GM18867 (cell line): ENCODE results near the gene BBX.
"Not testable (repeated sequence)": the region's sequence is repeated elsewhere in the genome, so short reads cannot be mapped to it uniquely, and the experiment has no call there.

Experiments
- ATAC-seq: cut with Tn5 transposase; IDR thresholded peaks from one replicate; pipeline ENCODE4 v1.9.1; 2021; ENCODE audit warnings: mild to moderate bottlenecking, moderate library complexity; ENCODE audit not compliant: unreplicated experiment

BBX gene

DNA sequence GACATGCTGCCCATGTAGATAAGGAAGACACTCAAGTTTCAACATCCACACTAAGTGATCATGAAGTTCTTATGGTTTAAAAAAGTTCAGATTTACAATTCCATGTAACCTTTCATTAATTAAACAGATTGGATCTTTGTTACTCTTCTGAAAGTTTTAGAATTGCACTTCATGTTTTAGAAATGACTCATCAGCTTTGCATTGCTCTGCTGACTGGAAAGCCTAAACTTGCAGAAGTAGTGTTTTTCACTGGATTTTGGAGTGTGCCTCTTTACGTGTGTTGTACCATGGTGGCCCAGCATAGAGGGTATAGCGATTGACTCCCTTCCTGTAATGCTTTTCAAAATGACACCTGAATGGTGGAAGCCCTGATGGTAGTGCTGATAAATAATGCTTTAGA lies 157.9 kb downstream of the BBX start:
- peak; percentile 56 for ATAC-seq

DNA sequence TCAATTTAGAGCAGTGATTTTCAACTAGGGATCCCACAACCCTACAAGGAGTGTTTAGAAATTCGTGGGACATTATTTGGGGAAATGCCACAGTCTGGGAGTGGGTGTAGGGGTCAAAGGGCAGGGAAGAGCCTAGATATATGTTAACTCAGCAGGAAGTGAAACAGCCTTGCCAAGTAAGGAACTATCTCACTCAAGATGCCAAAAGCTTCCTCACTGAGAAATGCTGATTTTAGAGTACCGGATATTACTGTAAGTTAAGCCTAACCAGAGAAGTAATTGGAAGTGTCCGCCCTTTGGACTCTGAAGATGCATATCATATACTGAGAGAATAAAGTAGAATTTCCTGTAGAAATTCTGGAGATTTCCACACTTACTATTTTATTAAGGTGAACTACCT lies 158.6 kb downstream of the BBX start:
- ATAC-seq: no peak

DNA sequence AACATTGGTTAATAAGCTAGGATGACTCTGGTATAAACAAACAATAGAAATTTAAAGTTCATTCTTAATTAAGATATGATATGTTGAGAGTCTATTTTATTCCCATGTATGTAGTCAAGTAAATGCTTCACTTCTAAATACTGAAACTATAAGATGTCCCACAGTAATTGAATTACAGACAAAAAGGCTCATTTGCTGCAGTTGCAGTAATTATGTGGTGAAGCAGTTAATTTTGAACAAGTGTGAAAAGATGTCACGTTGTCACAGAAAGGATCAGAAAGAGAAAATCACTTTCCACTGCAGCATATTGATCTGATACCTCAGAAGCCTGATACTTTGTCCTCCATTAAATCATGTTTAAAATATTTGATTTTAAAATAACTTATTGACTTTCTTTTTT lies 159.8 kb downstream of the BBX start:
- ATAC-seq: no peak

DNA sequence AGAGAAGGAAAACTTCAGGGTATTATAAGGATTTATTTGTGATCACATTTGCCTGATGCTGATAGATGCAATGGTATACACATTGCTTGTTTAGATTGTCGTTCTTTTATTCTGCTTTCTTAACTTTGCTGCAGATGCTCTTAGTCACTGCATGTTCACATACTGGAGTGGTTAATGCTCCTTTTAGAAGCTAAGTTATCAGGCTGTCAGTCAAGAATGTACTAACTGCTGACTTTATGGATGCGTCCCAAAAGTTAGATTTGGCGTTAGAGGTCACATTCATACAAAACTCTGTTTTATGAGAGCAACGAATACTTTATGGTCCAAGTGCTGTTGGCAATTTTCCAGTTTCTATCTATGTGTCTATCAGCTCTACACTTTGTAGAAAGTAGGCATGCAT lies 160.7 kb downstream of the BBX start:
- no peak for ATAC-seq

DNA sequence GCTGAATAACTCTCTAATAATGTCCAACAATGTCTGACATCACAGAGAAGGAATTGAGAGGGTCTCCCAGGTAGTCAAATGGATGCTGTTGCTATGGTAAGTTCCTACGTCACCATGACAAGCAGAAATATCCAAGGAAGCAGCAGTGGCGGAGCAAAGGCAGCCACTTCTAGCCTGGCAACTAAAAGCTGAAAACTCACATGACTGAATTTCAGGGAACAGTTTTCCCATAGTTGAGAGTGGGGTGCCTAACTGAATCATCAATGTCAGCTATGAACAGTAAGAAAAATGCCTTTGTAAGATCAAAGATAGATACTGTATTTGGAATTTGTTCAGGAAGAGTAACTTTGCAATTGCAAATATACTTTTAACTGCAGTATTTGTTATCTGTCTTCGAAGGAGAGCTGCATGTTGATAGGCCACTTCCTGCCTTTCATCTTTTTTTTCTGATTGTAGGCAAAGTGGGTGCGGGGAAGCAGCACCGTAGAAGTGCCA lies 161.7 kb downstream of the BBX start:
- no peak for ATAC-seq

DNA sequence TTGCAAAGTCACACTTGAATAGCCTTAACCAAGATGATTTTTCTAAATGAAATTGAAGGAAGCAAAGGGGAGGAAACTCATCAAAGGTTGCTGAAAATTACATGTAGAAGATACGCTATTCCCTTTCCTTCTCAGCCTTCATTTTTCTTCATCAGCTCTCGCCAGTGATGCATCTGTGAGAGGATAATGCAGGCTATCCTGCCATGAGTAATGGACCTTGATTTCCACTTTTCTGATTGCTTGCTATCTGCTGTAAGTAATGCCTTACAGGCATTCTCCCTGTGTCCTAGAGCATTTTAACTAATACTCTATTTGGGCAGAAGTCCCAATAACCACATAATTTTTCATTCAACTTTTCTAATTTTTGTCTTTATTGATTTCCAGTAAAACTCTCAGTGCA lies 162.6 kb downstream of the BBX start:
- ATAC-seq: no peak

DNA sequence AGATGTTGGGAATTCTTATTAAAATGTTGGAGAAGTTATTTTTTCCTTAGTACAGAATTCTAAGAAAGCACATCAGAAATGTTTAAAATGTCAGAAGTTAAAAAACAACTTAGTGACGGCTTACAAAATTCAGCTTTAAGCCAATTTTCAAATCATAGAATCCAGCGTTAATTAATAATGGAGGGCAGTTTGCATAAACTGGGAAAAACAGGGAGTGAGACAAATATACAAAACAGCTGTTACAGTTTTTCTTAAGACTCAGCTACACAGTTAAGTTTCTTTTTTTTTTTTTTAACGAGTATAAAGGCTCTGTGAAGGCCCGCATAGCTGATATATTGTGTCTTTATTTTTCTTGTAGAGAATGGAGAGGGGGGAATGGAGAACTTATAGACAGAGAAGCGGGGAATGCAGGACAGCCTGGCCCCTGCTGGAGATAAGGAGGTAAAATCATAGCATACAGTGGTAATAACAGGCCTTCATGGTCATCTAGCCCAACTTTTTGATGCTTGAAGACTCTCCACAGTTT lies 164.4 kb downstream of the BBX start:
- ATAC-seq: no peak

DNA sequence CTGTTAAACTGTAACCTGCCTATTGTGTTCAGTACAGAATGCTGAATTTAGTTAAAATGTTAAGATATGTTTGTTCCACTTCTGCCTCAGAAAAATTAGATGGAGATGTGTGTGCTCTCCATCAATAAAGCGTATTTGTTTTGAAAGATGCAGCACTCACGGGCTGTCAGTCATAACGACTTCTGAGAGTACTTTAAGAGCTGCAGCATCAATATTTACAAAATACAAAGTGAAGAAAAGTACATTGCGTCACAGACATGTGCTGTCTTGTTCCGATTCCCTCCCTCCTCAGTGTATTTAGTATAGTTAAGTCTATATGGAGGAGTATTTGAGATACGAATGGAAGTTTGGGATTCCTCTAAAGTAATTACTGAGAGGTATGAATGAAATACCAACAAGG lies 166.6 kb downstream of the BBX start:
- ATAC-seq: no peak

DNA sequence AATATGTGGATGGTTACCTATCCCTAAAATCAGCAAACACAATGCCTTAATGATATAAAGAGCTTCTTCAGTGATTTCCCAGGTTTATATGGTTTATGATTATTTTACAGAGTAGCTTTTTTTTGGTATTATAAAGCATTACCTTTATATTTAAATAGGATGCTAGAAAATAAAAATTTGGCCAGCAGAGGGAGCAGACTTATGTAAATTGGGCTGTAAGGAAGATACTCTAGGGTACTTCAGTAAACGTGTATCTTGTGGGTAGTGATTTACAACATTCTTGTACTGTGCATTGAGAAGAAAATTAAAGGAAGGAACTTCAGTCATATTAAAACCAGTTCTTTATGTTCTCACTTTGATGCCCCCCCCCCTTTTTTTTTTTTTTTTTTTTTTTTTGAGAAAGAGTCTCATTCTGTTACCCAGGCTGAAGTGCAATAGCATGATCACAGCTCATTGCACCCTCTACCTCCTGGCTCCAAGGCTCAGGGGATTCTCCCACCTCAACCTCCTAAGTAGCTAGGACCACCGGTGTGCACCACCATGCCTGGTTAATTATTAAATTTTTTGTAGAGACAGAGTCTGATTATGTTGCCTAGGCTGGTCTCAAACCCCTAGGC lies 167.9 kb downstream of the BBX start:
- peak; percentile 70 for ATAC-seq

DNA sequence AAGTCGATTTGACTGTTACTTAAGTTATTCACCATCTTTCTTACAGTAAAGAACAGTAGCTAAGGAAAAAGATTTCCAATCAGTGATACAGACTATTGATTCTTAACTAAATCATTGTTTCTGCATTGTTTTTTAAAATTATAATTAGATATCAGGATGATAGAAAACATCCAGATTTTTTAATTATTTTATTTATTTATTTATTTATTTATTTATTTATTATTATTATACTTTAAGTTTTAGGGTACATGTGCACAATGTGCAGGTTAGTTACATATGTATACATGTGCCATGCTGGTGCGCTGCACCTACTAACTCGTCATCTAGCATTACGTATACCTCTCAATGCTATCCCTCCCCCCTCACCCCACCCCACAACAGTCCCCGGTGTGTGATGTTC lies 169.2 kb downstream of the BBX start:
- not testable (repeated sequence) for ATAC-seq

DNA sequence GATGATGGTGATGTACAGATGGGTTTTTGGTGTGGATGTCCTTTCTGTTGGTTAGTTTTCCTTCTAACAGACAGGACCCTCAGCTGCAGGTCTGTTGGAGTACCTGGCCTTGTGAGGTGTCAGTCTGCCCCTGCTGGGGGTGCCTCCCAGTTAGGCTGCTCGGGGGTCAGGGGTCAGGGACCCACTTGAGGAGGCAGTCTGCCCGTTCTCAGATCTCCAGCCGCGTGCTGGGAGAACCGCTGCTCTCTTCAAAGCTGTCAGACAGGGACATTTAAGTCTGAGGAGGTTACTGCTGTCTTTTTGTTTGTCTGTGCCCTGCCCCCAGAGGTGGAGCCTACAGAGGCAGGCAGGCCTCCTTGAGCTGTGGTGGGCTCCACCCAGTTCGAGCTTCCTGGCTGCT lies 174.6 kb downstream of the BBX start:
- ATAC-seq: not testable (repeated sequence)

DNA sequence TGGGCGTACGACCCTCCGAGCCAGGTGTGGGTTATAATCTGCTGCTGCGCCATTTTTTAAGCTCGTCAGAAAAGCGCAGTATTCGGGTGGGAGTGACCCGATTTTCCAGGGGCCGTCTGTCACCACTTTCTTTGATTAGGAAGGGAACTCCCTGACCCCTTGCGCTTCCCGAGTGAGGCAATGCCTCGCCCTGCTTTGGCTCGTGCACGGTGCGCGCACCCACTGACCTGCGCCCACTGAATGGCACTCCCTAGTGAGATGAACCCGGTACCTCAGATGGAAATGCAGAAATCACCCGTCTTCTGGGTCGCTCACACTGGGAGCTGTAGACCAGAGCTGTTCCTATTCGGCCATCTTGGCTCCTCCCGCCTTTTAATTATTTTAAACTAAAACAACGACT lies 175.1 kb downstream of the BBX start:
- not testable (repeated sequence) for ATAC-seq

DNA sequence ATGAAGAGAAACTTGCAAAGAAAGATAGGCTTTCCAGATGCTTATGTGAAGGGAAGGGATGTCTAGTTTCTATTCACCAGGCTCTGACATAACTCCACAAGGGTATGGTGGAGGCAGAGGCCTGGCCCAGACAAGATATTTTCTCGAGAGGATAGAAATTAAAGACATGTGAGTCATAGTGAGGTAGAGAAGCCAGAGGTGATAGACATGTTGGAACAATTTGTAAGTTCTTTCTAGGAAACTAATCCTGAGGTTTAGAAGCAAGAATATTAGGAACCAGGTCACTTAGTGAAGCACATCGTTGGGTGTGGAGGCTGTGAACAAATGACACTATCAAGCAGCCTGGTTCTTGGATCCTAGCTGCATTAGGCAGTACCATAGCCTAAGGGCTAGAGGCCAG lies 176.9 kb downstream of the BBX start:
- ATAC-seq: no peak

DNA sequence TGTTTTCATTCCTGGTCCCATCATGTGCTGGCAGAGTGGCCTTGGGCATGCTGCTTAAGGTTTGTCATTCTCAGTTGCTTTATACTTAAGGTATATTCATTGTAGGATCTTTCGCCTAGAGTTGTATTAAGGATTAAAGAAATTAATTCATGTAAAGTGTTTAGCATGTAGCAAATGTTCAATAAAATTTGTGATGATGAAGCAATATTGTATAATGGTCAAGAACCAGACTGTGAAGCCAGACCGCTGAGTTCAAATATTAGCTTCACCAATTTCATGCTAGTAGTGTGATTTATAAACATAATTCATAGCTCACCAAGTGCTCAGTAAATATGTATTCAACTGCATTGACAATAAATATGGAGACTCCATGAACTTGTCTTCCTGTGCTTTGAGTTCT lies 178.5 kb downstream of the BBX start:
- ATAC-seq: no peak

DNA sequence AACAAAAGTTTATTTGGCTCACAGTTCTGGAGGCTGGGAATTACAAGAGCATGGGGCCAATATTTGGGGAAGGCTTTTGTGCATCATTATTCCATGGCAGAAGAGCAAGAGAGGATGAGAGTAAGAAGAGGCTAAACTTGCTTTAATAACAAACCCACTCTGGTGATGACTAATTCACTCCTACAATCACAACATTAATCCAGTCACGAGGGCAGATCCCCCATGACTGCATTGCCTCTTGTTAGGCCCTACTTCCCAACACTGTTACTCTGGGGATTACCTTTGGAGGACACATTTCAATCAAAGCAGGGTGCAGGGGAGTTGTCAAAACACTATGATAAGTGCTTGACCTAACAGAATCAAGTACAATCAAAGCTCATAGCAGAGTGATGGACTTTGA lies 181.7 kb downstream of the BBX start:
- ATAC-seq: no peak

DNA sequence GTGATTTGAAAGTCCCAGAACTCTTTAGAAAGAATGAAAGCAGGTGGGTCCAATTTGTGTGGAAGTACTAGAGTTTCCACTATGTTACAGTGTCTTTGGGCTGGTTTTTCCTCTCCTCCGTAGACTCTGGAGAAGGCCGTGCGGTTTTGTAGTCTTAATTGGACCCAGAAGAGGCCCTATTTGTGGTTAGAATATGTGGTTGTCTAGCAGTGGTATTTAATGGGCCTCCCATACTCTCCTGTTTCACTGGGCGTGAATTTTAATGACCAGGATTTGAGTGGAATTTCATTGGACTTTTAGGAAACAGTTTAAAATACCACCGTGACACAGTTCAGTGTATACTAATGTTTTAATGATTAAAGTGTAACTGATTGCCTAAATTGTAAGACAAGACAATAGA lies 182.3 kb downstream of the BBX start:
- ATAC-seq: no peak

DNA sequence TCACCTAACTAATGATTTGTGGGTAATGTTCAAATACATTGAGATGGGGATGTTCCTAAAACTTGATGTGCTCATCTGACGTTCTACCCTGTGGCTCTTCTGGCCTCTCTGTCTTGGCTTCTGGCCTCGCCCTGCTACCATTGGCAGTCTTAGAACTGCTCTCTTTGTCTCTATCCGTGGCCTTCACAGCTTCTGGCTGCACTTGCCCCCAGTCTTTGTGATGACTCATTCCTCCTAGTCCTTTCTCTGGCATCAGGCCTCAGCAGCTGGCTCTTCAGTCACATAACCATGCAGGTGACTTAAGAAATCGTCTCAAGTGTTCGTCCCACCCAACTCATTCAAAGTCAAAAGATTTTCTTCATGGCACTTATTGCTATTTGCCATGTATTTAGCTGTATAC lies 188.1 kb downstream of the BBX start:
- no peak for ATAC-seq

DNA sequence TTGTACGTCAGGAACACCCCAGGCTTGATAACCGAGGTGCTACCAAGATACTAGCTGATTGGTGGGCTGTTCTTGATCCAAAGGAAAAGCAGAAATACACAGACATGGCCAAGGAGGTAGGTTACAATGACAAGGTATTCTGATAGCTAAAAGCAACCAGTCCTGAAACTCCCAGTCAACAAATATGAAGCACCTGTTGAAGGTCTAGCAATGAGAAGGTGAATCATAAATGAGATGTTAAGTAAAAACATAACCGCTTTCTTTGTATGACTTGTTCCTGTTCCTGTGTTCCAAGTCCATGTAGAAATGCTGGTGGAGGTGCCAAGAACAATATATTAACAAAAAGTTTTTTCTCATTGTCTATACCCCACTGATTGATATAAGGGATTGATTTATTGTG lies 194.0 kb downstream of the BBX start:
- ATAC-seq: no peak

DNA sequence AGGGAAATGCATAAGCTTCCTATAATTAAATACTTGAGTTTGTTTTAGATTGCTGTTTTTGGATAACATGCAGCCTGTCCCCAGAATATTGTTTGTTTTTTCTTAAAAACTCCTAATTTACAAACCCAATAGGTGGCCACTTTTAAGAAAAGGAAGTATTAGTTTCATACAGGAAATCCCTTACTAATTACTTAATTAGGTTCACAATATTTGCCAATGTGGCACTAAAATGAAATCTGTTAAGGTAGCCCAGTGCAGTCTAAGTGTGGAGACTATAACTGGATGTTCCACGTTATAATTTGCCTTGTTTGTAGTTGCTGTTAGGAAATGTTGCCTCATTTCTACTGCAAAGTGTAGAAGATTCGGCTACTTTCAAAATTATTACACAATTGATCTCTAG lies 195.8 kb downstream of the BBX start:
- no peak for ATAC-seq

DNA sequence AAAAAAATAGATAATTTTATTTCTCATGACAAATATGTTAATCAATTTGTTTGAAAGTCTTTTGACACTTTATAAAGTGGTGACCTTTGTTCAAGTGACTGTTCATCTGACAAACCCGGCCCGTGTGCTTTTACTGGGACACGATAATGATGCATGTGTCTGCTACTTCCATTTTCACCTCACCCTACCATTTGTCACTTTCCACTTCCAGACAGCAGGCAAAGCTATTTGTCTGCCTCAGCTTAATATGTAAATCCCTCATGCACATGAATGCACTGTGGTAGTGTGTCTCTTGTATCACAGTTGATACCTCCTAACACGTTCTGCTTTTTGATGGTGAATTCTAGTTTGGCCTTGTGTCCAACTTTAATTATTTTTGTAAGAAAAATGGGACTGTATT lies 204.3 kb downstream of the BBX start:
- ATAC-seq: no peak

DNA sequence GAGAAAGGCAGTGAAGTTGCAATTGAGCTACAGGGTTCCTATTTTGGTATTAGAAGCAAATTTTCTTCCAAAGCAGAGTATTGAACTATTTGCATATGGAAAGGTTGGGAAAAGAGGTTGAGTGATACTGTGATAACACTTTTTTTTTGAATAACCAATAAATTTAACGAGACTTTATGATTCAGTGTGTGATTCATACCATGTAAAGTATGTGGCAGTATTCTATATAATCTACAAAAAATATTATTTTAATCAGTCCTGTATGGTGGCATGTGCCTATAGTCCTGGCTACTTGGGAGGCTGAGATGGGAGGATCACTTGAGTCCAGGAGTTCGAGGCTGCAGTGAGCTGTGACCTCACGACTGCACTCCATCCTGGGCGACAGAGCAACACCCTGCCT lies 206.9 kb downstream of the BBX start:
- ATAC-seq: no peak

DNA sequence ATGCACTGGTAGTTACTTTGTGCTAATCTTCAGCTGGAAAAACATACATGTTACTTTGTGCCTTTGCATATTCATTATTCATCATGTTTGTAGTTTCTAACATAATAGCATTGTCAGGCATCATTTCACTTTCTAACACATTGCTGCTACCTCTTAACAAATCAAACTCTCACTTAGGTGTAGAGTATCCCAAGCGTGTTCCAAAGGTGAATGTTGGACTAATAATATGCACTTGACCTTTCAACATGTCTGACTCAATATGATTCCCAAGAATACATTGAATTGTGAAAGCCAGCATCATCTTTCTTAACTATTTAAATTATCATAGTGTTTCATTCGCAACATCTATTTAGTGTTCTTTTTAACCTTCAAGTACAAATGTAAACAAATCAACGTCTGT lies 211.6 kb downstream of the BBX start:
- ATAC-seq: no peak

DNA sequence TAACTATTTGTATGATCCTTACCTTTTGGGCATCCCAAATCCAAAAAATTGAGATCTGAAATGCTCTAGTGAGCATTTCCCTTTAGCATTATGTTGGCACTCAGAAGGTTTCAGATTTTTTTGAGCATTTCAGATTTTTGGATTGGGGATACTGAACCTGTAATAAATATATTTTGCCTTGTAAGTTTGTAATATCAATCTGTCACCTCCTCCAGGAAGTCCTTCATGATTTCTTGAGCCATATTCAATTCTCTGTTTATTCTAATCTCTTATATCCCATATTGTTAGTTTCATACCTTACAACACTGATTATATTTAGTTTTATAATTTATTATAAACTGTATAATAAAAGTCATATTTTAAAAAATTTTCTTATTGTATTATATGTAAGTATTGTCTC lies 215.2 kb downstream of the BBX start:
- ATAC-seq: no peak
